Gastrocnemius medialis (tissue), 4 donors: ENCODE measurements around the gene RNF187.

Experiments
- POLR2A ChIP-seq, 2 donors: fragments of 450-650 bp; IDR thresholded peaks; one replicate each; pipeline ENCODE4 v1.6.1; 2017; ENCODE audit warnings: antibody characterized with exemption in 2 of 2, mild to moderate bottlenecking in 2 of 2, moderate library complexity in 2 of 2
- TF ChIP-seq, protein P1 (sequence below), 5 experiments: fragments of 450-650 bp in 3 of 5; fragments of 200-600 bp in 2 of 5; sonication (generic) in 2 of 5; IDR thresholded peaks in 4 of 5; conservative IDR thresholded peaks in 1 of 5; 1 replicate in 4 of 5; 2 replicates in 1 of 5; pipeline ENCODE4 v1.5.1; 2016 to 2019; ENCODE audit warnings: antibody characterized with exemption in 5 of 5, mild to moderate bottlenecking in 3 of 5, moderate library complexity in 3 of 5

GRCh38 chr1:228460821-228461220 is 26.4 kb upstream of the RNF187 start:
- no peak for TF ChIP-seq POLR2A (IDR thresholded peaks at IDR 0.05)
- TF ChIP-seq, protein P1, sequence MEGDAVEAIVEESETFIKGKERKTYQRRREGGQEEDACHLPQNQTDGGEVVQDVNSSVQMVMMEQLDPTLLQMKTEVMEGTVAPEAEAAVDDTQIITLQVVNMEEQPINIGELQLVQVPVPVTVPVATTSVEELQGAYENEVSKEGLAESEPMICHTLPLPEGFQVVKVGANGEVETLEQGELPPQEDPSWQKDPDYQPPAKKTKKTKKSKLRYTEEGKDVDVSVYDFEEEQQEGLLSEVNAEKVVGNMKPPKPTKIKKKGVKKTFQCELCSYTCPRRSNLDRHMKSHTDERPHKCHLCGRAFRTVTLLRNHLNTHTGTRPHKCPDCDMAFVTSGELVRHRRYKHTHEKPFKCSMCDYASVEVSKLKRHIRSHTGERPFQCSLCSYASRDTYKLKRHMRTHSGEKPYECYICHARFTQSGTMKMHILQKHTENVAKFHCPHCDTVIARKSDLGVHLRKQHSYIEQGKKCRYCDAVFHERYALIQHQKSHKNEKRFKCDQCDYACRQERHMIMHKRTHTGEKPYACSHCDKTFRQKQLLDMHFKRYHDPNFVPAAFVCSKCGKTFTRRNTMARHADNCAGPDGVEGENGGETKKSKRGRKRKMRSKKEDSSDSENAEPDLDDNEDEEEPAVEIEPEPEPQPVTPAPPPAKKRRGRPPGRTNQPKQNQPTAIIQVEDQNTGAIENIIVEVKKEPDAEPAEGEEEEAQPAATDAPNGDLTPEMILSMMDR (IDR thresholded peaks at IDR 0.05 in 4 of 5, conservative IDR thresholded peaks at IDR 0.05 in 1 of 5), result no peak
